Activated CD8-positive, alpha-beta memory T cell treated with anti-CD3 and anti-CD28 coated beads for 36 hours (primary cell): Measurements from ENCODE around the gene S100P. TPM values are rescaled to one million over a fixed set of nuclear protein-coding genes. Genes with fewer than 3 reads are reported as not detected.

ENCODE experiments used
- CTCF ChIA-PET: fragments of 350-600 bp; sonication (Branson Sonifier 250); formaldehyde crosslinking; loops from one replicate; lab custom pipeline; 2021; ENCODE audit warnings: antibody characterized with exemption; lab: Charles Lee
- POLR2A ChIA-PET: fragments of 350-600 bp; sonication (Branson Sonifier 250); formaldehyde crosslinking; loops from one replicate; lab custom pipeline; 2021; ENCODE audit warnings: antibody characterized with exemption; lab: Charles Lee
- total RNA-seq, 2 experiments: library from RNA; stranded (reverse); gene quantifications; one replicate each; pipeline ENCODE4 v1.2.3, GENCODE V29; 2021

S100P gene
- total RNA-seq, 2 experiments from 2014 or later: 3.2 to 4.3 TPM

DNA sequence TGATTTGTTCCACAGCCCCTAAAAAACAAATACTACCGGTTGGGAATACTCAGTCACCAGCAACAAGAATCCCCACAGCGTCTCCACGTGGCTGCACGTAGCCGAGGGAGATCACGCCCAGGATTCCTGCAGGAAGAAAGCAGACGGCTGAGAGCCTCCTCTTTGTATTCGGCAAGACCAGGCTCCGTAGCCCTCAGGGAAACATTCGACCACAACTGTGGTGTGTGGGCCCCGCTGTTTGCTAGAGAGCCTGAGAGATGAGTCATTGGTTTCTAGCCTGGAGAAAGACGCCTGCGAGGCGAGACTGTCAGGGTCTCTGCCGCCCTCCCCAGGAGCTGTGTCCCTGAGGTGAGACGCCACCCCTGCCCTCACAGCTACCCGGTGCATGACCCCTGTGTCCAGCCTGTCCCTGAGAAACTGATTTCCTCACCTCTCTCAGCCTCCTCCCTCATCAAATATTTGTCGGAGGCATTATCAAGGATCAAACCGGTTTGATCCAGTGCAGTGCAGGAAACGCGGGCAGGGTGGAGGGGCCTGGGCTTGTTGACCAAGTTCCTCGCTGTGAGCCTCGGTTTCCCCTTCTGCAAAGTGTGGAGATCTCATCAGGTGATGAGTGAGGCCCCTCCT, 4.7 kb upstream of the S100P start:
- ChIA-PET CTCF (interaction anchor here (0.9 to 3.7 kb wide), 6 partner anchors 13 to 31 kb away, joined by 3 to 37 read pairs (median 4); partner anchors contain the start of gene BLOC1S4), POLR2A (interaction anchor here (0.9 to 3.5 kb wide), 3 partner anchors 13 to 220 kb away, joined by 4 to 55 read pairs (median 6); a partner anchor contains a TSS)

GRCh38 chr4:6689506-6689960, 4.1 kb upstream of the S100P start:
- POLR2A ChIA-PET: interaction anchor here (0.8 to 3.5 kb wide), 6 partner anchors 12 to 220 kb away, joined by 3 to 55 read pairs (median 5); partner anchors contain the start of genes BLOC1S4 and MRFAP1L1
- CTCF ChIA-PET: interaction anchor here (0.9 to 3.7 kb wide), 9 partner anchors 12 to 378 kb away, joined by 3 to 37 read pairs (median 4); partner anchors contain the start of genes BLOC1S4 and GRPEL1

DNA sequence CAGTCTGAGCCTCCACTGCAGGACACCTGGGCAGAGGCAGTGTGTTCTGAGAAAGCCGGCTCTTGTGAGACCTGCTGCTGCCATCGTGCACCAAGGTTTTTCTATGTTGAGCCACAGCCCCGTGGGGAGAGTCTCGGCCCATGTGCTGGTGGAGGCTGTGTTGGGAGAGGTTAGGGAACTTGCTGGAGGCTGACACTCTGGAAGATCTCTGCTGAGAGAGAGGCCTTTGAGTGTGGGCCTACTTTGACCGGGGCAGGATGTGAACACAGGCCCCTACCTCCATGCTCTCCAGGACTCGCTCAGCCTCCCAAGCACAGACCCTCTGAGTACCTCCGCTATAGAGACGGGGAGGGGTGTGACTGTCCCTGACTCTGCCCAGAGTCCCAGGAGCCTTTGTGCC, 1.3 kb upstream of the S100P start:
- ChIA-PET POLR2A (no interaction called here), CTCF (interaction anchor here (0.8 to 3.7 kb wide), 2 partner anchors 17 to 18 kb away, joined by 3 to 37 read pairs; a partner anchor contains a TSS)

DNA sequence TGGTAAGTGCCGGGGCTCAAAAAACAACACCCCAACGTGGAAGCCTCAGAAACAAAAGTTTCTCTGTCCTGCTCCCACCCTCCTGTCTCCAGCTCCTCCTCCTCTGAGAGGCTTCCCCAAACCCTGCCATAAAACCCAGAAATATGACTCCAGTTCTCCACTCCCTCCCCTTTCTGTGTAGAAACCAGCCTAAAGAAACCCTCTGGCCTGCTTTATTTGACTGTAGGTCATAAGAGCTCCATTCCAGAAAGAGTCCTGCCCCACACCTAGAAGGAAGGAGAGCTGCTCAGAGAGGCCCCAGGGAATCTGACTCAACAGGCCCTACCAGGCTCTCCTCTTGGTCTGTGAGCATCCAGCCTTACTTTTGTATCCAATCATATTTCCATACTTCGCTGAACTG, 872 bp upstream of the S100P start:
- CTCF ChIA-PET: interaction anchor here (0.8 kb wide), 1 partner anchor 18 kb away, joined by 3 read pairs; no protein-coding TSS in a partner anchor
- POLR2A ChIA-PET: no interaction called here

DNA sequence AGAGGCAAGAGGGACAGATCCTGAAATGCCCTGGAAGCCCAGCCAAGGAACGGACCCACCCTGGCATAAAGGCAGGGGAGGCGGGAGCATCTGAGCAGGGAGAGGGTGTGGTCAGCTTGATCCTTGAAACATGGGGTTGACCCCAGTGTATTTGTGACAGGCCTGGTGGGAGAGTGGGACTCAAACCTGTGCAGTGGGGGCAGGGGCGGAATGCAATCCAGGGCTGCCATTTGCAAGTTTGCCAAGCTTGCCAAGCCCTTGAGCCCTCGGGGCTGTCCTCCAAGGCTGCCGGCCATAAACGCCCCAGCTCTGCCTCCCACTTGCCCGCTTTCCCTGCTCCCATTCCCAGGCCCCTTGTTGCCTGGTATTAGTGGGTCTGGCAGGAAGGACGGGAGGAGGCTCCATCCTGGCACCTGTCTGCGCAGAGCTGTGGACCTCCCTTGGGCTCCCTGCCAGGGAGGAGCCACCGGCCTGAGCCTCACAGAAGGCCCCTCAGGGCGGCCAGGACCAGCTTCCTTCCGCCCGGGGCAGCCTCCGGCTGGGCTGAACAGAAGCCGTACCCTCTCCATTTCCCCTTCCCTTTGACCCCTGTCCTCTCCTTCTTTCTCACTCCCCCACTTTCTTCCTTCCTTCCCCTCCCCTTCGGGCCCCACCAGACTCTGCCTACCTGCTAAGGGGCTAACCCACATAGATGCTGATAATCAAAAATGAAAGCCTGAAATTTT, 661 bp downstream of the S100P start:
- CTCF ChIA-PET: interaction anchor here (0.6 to 4.5 kb wide), 4 partner anchors 10 to 426 kb away, joined by 3 to 36 read pairs (median 4); a partner anchor contains a TSS
- POLR2A ChIA-PET: interaction anchor here (0.7 to 1.3 kb wide), 2 partner anchors 20 kb away, joined by 3 to 4 read pairs; a partner anchor contains a TSS

GRCh38 chr4:6695660-6696610, 2.3 kb downstream of the S100P start:
- CTCF ChIA-PET: interaction anchor here (0.5 to 4.5 kb wide), 4 partner anchors 9 to 190 kb away, joined by 3 to 36 read pairs (median 4); partner anchors contain the start of gene MRFAP1L1
- POLR2A ChIA-PET: interaction anchor here (0.5 to 2.0 kb wide), 3 partner anchors 21 to 94 kb away, joined by 3 to 8 read pairs (median 3); partner anchors contain the start of gene MRFAP1

DNA sequence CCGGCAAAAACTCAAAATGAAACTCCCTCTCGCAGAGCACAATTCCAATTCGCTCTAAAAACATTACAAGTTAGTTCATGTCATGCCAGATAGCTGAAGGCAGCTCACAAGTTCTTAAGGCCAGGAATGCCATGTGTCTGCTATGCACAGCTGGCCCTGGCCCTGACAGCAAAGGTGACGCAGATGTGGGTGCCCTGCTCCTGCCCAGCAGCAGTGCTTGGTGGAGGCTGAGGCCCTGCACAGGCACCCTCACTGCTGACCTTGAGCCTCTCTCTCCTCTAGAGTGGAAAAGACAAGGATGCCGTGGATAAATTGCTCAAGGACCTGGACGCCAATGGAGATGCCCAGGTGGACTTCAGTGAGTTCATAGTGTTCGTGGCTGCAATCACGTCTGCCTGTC, 2.9 kb downstream of the S100P start:
- CTCF ChIA-PET: interaction anchor here (0.5 to 4.5 kb wide), 4 partner anchors 10 to 189 kb away, joined by 3 to 36 read pairs (median 4); partner anchors contain the start of gene MRFAP1L1
- POLR2A ChIA-PET: interaction anchor here (0.8 to 2.0 kb wide), 2 partner anchors 22 to 56 kb away, joined by 3 to 8 read pairs; partner anchors contain the start of gene MRFAP1

GRCh38 chr4:6697131-6697530, 3.5 kb downstream of the S100P start:
- POLR2A ChIA-PET: interaction anchor here (0.8 to 2.0 kb wide), 2 partner anchors 22 to 56 kb away, joined by 3 to 8 read pairs; partner anchors contain the start of gene MRFAP1
- CTCF ChIA-PET: interaction anchor here (1.8 to 4.5 kb wide), 2 partner anchors 10 to 23 kb away, joined by 4 to 36 read pairs; a partner anchor contains a TSS

DNA sequence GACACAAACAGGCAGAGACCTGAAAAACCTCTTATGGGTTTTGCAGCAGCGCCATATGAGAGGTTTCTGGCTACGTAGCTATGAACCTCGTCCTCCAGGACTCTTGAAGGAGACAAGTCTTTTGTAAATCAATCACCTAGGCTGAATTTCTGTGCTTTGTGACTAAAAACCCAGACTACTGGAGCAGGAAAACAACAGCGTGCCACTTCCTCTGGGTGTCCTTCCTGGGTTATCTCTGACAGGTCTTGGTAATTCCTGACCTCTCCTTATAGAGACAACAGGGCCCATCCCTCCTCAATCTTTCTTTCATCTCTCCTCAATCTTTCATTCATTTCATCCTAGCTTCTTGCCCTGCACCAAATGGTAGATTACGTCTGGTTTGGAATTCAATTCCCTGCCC, 5.7 kb downstream of the S100P start:
- ChIA-PET POLR2A (interaction anchor here (0.8 kb wide), 1 partner anchor 25 kb away, joined by 4 read pairs; no protein-coding TSS in a partner anchor), CTCF (interaction anchor here (1.1 to 2.0 kb wide), 2 partner anchors 10 to 24 kb away, joined by 4 to 11 read pairs; partner anchors contain the start of gene MRFAP1L1)

GRCh38 chr4:6699903-6700302, 6.2 kb downstream of the S100P start:
- CTCF ChIA-PET: interaction anchor here (1.1 to 2.0 kb wide), 3 partner anchors 9 to 25 kb away, joined by 4 to 11 read pairs (median 4); partner anchors contain the start of genes BLOC1S4 and MRFAP1L1
- POLR2A ChIA-PET: no interaction called here

DNA sequence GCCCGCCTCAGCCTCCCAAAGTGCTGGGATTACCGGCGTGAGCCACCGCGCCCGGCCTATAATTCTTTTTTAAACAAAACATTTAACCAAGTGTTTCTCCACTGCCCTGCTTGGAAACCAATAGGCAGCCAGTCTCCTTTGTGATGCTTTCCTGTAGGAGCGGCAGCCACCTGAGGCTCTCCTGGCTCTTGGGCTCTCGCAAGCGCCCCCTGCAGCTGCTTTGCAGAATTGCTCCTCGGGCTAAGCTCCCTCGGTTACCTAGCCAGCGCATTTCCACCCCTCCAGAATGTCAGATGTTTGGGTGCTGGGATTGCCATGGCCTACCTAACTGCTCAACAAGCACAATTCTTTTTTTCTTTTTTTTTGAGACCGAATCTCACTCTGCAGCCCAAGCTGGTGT, 7.7 kb downstream of the S100P start:
- ChIA-PET POLR2A (interaction anchor here (1.7 to 1.9 kb wide), 2 partner anchors 11 to 27 kb away, joined by 6 read pairs; a partner anchor contains a TSS), CTCF (interaction anchor here (0.9 to 2.2 kb wide), 6 partner anchors 9 to 37 kb away, joined by 3 to 7 read pairs (median 6); partner anchors contain the start of genes BLOC1S4 and MRFAP1L1)

GRCh38 chr4:6702761-6703160, 9.1 kb downstream of the S100P start:
- ChIA-PET POLR2A (interaction anchor here (0.6 to 1.9 kb wide), 3 partner anchors 13 to 502 kb away, joined by 3 to 6 read pairs (median 6); a partner anchor contains a TSS), CTCF (interaction anchor here (0.8 to 2.2 kb wide), 3 partner anchors 12 to 28 kb away, joined by 3 to 7 read pairs (median 4); no protein-coding TSS in a partner anchor)

DNA sequence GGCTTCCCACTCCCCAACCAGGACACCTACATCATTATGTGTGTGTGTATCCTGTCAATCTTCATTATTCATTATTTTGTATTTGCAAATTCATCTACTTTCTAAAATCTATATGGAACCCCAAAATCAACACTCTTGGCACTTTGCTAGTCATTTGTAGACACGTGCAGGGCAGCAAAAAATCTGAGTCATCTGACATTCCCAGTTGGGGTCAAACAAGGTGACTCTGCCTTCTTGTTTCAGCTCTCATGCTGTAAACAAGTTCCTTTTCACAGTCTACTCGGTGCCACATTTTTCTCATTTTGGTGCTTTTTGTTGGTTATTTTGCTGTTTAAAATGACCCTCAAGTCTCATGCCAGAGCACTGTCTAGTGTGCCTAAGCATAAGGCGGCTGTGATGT, 10.1 kb downstream of the S100P start:
- ChIA-PET POLR2A (interaction anchor here (1.8 kb wide), 1 partner anchor 30 kb away, joined by 10 read pairs; a partner anchor contains a TSS), CTCF (interaction anchor here (0.9 to 5.2 kb wide), 5 partner anchors 10 to 170 kb away, joined by 3 to 23 read pairs (median 3); a partner anchor contains a TSS)

- ChIA-PET POLR2A (interaction anchor here (0.7 to 1.1 kb wide), 2 partner anchors 32 to 65 kb away, joined by 4 to 5 read pairs; partner anchors contain the start of gene MRFAP1), CTCF (interaction anchor here (1.7 to 5.2 kb wide), 3 partner anchors 15 to 31 kb away, joined by 5 to 23 read pairs (median 10); a partner anchor contains a TSS)
Measured at GRCh38 chr4:6705646-6706045, 12.0 kb downstream of the S100P start.

- ChIA-PET CTCF (interaction anchor here (0.7 to 5.2 kb wide), 3 partner anchors 25 to 42 kb away, joined by 3 to 23 read pairs (median 5); a partner anchor contains a TSS), POLR2A (interaction anchor here (1.1 kb wide), 1 partner anchor 33 kb away, joined by 5 read pairs; a partner anchor contains a TSS)
Measured at GRCh38 chr4:6706173-6706572, 12.5 kb downstream of the S100P start.
